Measurements from ENCODE around the gene TNFRSF1B.

Gene TNFRSF1B

DNA sequence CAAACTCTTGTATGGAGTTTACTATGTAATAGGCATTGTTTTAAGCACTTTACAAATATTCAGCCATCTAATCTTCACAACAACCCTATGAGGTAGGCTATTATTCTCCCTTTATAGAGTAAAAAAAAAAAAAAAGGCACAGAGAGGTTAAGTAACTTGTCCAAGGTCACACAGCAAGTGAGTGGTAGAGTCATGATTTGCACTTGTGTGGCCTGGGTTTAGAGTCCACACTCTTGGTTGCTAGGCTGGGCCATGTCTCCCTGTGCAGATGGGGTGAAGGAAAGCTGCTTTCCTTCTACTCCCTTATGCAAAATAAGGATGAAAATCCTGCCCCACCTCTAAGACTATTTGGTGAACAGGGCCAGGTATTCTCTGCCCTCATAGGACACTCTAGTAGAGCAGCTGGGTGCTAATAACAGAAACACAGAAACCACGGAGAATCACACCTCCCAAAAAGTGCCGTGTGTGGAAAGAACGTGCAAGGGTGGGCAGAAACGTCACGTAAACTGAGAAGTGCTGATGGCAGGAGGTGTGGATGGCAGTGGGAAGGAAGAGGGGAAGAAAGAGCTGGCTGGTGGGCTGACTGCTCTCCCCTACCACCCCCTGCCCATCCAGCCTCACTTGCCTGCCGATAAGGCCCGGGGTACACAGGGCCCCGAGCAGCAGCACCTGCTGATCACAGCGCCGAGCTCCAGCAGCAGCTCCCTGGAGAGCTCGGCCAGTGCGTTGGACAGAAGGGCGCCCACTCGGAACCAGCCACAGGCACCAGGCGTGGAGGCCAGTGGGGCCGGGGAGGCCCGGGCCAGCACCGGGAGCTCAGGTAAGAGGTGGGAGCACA is 34.8 kb downstream of the TNFRSF1B start:
- H3K27ac ChIP-seq (ENCODE audit: poor library complexity, severe bottlenecking): no peak overlapping the region
- H3K27me3 ChIP-seq (ENCODE audit: insufficient read depth, poor library complexity, severe bottlenecking): no peaks in the 10 kb centered on the region
- DNase-seq (ENCODE audit: low spot score): no peak
- no peaks in the 10 kb centered on the region for H3K4me1 ChIP-seq (ENCODE audit: insufficient read depth, poor library complexity, severe bottlenecking)
- no peak overlapping the region for H3K4me3 ChIP-seq (ENCODE audit: severe bottlenecking)
- no peaks in the 10 kb centered on the region for H3K36me3 ChIP-seq (ENCODE audit: low read depth)
- H3K9me3 ChIP-seq (ENCODE audit: severe bottlenecking): no peaks in the 10 kb centered on the region
- TF ChIP-seq, protein P1, sequence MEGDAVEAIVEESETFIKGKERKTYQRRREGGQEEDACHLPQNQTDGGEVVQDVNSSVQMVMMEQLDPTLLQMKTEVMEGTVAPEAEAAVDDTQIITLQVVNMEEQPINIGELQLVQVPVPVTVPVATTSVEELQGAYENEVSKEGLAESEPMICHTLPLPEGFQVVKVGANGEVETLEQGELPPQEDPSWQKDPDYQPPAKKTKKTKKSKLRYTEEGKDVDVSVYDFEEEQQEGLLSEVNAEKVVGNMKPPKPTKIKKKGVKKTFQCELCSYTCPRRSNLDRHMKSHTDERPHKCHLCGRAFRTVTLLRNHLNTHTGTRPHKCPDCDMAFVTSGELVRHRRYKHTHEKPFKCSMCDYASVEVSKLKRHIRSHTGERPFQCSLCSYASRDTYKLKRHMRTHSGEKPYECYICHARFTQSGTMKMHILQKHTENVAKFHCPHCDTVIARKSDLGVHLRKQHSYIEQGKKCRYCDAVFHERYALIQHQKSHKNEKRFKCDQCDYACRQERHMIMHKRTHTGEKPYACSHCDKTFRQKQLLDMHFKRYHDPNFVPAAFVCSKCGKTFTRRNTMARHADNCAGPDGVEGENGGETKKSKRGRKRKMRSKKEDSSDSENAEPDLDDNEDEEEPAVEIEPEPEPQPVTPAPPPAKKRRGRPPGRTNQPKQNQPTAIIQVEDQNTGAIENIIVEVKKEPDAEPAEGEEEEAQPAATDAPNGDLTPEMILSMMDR (IDR thresholded peaks at IDR 0.05; ENCODE audit: poor library complexity, severe bottlenecking): no peak
- ATAC-seq (ENCODE audit: low read depth): no peak

DNA sequence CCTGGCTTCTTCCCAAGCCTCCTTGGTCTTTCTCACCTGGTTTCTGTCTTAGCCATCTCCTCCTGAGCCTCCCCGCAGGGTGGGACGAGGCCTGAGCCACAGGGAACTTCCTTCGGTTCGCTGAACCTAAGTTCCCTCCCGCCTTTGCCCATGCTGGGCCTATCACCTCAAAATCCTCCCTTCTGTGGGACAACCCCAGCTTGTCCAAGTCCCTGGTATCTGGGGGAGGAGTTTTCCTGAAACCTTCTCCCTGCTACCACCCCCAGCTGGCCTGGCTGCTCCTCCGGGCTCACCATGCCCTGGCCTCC is 35.4 kb downstream of the TNFRSF1B start:
- TF ChIP-seq, protein P1 (IDR thresholded peaks at IDR 0.05; ENCODE audit: poor library complexity, severe bottlenecking): no peak
- Histone ChIP-seq H3K4me3 (ENCODE audit: severe bottlenecking) (no peak overlapping the region), H3K4me1 (ENCODE audit: insufficient read depth, poor library complexity, severe bottlenecking) (no peaks in the 10 kb centered on the region), H3K27me3 (ENCODE audit: insufficient read depth, poor library complexity, severe bottlenecking) (no peaks in the 10 kb centered on the region), H3K9me3 (ENCODE audit: severe bottlenecking) (no peaks in the 10 kb centered on the region), H3K27ac (ENCODE audit: poor library complexity, severe bottlenecking) (no peak overlapping the region), H3K36me3 (ENCODE audit: low read depth) (no peaks in the 10 kb centered on the region)
- DNase-seq (ENCODE audit: low spot score) (no peak), ATAC-seq (ENCODE audit: low read depth) (no peak)

GRCh38 chr1:12202577-12202976 is 35.8 kb downstream of the TNFRSF1B start:
- DNase-seq (ENCODE audit: low spot score): no peak
- TF ChIP-seq, protein P1 (IDR thresholded peaks at IDR 0.05; ENCODE audit: poor library complexity, severe bottlenecking): no peak
- Histone ChIP-seq H3K4me1 (ENCODE audit: insufficient read depth, poor library complexity, severe bottlenecking) (no peaks in the 10 kb centered on the region), H3K36me3 (ENCODE audit: low read depth) (no peaks in the 10 kb centered on the region), H3K27me3 (ENCODE audit: insufficient read depth, poor library complexity, severe bottlenecking) (no peaks in the 10 kb centered on the region), H3K4me3 (ENCODE audit: severe bottlenecking) (no peak overlapping the region), H3K27ac (ENCODE audit: poor library complexity, severe bottlenecking) (no peak overlapping the region), H3K9me3 (ENCODE audit: severe bottlenecking) (no peaks in the 10 kb centered on the region)
- ATAC-seq (ENCODE audit: low read depth): no peak

DNA sequence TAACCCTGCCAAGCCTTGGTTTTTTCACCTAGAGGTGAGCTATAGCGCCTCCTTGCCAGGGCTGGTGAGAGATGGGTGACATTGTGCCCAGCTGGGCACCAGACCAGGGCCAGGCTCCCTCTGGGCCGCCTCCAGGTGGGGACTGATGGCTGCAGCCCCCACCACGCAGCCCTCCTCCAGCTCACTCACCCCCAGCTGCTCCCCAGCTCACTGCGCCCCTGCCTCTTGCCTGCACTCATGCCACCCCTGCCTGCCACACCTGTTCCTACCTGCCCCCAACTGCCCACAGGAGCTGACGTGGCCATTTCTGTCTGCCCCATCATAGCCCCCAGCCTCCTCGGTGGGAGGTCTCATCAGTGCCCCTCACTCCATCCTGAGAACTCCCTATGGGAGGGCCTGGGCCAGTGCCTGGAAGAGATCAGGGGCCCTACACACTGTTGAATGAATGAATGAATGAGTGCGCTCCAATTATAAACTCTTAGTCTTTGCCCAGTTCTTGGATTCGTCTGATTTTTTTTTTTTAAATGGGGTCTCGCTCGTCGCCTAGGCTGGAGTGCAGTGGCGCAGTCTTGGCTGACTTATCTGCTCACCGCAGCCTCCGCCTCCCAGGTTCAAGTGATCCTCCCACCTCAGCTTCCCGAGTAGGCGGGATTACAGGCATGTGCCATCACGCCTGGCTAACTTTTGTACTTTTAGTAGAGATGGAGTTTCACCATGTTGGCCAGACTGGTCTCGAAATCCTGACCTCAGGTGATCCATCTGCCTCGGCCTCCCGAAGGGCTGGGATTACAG is 36.6 kb downstream of the TNFRSF1B start:
- DNase-seq (ENCODE audit: low spot score) (no peak), ATAC-seq (ENCODE audit: low read depth) (no peak)
- H3K4me1 ChIP-seq (ENCODE audit: insufficient read depth, poor library complexity, severe bottlenecking): no peaks in the 10 kb centered on the region

More for the DNA sequence above, 36.6 kb downstream of the TNFRSF1B start:
- TF ChIP-seq, protein P1 (IDR thresholded peaks at IDR 0.05; ENCODE audit: poor library complexity, severe bottlenecking): no peak
- Histone ChIP-seq H3K27ac (ENCODE audit: poor library complexity, severe bottlenecking) (no peak overlapping the region), H3K9me3 (ENCODE audit: severe bottlenecking) (no peaks in the 10 kb centered on the region), H3K27me3 (ENCODE audit: insufficient read depth, poor library complexity, severe bottlenecking) (no peaks in the 10 kb centered on the region), H3K4me3 (ENCODE audit: severe bottlenecking) (no peak overlapping the region), H3K36me3 (ENCODE audit: low read depth) (no peaks in the 10 kb centered on the region)

Measured in RWPE2 (cell line).